HPDE6-E6E7 (cell line): ENCODE measurements around the gene OTOG.

Experiments used
- DNase-seq: peaks from one replicate; pipeline ENCODE4 v3.0.0; 2011; ENCODE audit warnings: missing footprints; ENCODE audit errors: extremely low spot score

OTOG gene

GRCh38 chr11:17633279-17633986 is 86.4 kb downstream of the OTOG start:
- DNase-seq = no peak

- no peak for DNase-seq
These were observed 87.1 kb downstream of the OTOG start for GRCh38 chr11:17633987-17634775.

GRCh38 chr11:17634776-17635550 is 87.9 kb downstream of the OTOG start:
- no peak for DNase-seq

- DNase-seq = no peak
These were observed 88.5 kb downstream of the OTOG start for GRCh38 chr11:17635551-17635938.

- DNase-seq = no peak
These were observed 89.7 kb downstream of the OTOG start for GRCh38 chr11:17636721-17637120.

- no peak for DNase-seq
These were observed 90.8 kb downstream of the OTOG start for GRCh38 chr11:17637901-17638300.

- no peak for DNase-seq
These were observed 91.3 kb downstream of the OTOG start for GRCh38 chr11:17638311-17638710.

GRCh38 chr11:17639091-17639490 is 92.0 kb downstream of the OTOG start:
- no peak for DNase-seq

- no peak for DNase-seq
These were observed 92.7 kb downstream of the OTOG start for GRCh38 chr11:17639781-17640180.

GRCh38 chr11:17640493-17641164 is 93.6 kb downstream of the OTOG start:
- no peak for DNase-seq

- no peak for DNase-seq
These were observed 94.8 kb downstream of the OTOG start for GRCh38 chr11:17641792-17642350.

GRCh38 chr11:17642370-17642769 is 95.3 kb downstream of the OTOG start:
- DNase-seq = no peak

- no peak for DNase-seq
These were observed 95.9 kb downstream of the OTOG start for GRCh38 chr11:17642980-17643379.

GRCh38 chr11:17643506-17644405 is 96.7 kb downstream of the OTOG start:
- DNase-seq = no peak

- DNase-seq = no peak
These were observed 98.3 kb downstream of the OTOG start for GRCh38 chr11:17645190-17645970.

GRCh38 chr11:17646451-17647145 is 99.5 kb downstream of the OTOG start:
- DNase-seq = no peak

- no peak for DNase-seq
These were observed 101.5 kb downstream of the OTOG start for GRCh38 chr11:17648528-17648927.

GRCh38 chr11:17649261-17649660 is 102.2 kb downstream of the OTOG start:
- DNase-seq = no peak

GRCh38 chr11:17649696-17650095 is 102.6 kb downstream of the OTOG start:
- no peak for DNase-seq
